Activated gamma-delta T cell (primary cell): Measurements from ENCODE around the gene SPRTN.

Experiments used
- DNase-seq: peaks from one replicate; lab custom pipeline; 2025; lab: John Stamatoyannopoulos, UW

Gene SPRTN

DNA sequence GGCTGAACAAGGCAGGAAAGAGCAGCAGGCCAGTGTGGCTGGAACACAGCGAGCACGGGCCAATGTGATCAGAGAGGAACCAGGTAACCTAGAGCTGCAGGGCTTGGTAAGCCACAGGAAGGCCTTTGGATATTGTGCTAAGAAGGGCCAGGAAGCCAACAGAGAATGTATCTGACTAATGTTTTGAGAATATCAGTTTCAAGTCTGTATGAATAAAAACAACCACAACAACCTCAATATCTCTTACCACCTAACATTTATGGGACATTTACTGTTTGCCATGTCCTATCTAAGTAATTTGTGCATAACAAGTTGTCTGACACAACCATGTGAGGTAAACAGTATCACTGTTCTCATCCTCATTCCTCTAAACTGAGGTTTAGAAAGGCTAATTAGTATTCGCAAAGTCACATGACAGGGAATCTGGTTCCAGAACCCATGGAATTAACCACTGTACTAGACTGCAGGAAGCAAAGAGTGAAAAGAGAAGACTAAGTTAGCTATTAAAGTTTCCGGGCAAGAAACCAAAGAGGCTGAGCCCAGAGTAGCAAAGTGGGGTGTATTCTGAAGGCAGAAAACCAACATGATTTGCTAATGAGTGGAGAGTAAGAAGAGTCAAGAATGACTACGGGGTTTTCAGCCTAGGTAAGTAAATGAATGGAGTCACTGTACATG, 38.9 kb downstream of the SPRTN start:
- no peak for DNase-seq

DNA sequence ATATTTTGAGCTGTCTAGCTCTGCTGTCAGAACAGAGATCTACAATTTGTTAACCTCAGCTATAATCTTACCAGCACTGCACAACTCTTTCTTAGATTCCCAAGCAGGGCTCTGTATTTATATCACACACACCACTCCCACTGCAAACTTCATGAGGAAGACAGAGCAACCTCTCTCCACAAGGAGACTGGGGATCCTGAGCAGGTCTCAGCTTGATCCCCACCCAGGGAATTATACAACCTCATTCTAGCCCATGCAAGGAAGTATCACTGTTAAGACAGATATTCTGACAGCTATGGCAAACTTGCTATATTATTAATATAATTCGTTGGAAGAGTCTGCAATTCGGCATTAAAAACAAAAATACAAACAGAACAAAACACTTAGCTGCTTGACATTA, 43.6 kb downstream of the SPRTN start:
- DNase-seq: no peak

DNA sequence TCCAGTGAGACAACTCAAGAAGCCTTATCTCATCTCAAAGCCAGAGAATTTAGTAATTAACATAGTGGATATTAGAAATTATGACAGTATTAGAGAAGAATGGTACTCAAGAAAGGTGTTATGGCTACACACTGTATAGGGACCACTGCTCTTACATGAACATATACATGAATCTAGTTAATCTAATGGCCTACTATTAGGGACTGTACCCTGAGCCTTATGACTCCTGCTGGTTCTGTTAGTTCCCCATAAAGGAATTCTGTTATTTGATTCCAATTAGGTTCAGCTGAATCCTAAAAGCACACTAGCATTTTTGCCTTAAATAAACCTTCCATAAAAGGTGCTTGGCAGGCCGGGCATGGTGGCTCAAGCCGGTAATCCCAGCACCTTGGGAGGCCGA, 44.3 kb downstream of the SPRTN start:
- DNase-seq: no peak

DNA sequence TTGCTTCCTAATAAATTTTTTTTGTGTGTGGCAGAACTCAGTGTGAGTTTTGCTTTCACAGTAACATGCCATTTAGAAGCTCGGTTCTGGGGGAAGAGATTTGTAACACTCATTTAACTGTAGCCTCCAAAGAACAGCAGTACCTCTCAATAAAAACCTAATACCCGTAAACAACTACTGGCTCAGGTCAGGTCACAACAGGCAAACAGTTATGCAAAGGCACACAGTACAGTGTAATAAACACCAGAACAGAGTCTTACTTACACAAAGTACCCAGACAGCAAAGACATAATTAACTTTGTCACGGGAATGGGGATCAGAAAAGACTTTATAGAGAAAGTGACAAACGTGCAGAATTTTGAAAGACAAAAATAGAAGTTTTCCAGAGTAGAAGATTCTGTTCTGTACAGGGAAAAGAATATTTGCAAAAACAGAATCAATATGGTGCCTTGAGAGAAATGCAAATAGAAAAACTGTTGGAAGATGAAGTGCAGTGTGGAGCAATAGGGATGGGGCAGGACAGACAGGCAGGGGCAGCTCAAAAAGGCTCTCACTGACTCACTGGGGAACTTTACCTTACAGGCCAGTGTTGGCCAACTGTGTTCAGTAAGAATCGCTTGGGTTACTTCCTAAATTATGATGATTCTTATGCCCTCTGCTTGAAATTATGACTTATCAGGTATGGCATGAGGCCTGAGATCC, 45.2 kb downstream of the SPRTN start:
- no peak for DNase-seq

DNA sequence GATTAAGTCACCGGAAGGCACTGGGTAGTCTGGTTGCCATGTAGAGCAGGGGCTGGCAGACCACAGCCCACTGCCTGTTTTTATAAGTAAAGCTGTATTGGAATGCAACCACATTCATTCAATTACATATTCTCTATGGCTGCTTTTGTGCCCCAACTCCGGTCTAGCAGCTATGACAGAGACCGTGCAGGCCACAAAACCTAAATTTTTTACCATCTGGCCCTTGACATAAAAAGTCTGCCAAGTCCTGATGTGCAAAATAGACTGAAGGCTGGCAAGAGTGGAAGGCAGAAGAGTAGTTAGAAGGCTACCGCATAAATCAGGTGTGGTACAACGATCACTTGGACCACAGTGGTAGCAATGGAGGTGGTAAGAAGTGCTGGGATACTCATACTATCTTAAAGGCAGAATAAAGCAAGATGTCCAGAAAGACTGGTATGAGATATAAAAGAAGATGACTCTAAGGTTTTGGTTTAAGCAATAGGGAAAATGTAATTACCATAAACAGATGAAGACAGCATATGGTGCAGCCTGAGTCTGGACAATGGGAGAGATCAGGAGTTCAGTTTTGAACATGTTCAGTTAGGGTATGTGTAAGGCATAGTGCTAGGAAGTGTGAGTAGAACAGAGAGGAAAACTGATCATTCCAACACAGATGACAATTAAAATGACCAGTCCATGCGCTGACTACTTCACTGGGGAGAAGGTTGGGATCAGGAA, 46.8 kb downstream of the SPRTN start:
- no peak for DNase-seq

DNA sequence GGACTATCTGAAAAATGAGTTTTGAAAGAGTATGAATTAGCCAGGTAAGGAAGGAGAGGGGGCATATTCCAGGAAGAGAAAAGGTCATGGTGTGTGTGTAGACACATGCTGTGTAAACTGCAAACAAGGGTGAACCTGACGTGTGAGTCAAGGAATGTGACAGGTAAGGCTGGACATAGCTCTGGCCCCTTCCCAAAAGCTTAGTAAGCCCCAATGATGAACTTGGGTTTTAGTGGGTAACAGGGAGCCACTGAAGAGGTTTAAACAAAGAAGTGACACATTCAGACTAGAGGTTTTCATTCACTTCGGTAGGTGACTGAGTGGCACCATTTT, 47.3 kb downstream of the SPRTN start:
- no peak for DNase-seq

DNA sequence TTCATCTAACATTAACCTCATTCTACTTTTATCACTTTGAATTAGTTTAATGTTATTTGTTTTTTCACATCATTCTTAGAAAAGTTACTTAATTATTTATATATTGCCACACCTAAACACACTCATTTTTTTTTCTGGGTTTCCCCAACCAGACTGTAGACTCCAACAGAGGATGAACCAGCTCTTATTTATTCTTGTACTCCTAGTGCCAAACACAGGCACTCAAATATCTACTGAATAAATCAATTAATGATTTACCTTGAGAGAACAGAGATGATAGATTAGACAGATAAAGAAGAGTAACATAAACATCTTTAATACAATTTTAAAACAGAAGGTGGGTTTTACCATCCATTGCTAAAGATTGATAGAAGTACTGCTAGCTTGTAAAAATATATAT, 48.4 kb downstream of the SPRTN start:
- DNase-seq: no peak

DNA sequence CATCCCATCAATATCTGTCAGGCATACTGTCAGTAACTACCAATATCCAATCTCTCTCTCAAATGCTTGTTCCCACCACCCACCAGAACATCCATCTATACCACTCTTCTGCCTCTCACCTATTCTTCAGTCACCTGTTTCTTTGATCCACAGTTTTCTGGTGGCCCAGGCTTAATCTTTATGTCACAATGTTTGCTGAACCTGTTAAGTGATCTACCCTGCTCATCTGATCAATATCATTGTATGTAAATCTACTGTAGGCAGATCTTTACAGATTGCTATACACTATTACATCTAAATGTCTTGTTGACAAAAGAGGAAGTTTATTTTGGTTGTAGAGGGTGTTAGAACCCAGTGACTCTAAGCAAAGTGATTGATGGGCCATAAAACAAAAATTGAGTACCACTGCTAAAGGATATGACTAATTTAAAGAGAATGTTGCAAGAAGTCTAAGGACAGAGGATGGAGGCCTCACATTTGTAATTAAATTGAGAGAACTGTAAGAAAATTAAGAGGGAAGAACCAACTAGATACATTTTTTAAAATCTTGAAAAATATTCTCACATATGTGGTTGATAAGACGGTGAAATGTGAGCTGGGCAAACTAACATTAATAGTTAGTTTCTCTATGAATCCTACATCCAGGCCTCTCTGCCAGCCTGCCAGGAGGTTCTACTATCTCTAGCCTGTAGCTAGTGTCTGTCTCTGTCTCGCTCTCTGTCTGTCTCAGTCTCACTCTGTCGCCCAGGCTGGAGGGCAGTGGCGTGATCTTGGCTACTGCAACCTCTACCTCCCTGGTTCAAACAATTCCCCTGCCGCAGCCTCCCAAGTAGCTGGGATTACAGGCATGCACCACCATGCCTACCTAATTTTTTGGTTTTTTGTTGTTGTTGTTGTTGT, 49.9 kb downstream of the SPRTN start:
- DNase-seq: no peak

DNA sequence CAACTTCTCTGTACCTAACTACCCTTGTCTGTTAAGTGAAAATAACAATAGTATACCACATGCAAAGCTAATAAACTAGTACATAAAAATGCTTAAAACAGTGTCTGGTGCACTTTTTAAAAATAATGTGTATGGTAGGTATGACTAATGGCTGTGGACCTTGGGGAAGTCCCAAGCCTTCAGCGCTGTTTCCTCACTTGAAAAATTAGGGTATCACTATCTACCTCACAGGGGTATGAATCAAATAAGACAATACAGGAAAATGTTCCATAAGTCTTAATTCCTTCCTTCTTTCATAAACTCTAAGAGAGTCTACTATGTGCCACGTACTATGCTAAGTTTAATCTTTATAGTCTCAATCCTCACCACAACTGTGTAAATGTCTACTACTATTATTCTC, 52.0 kb downstream of the SPRTN start:
- no peak for DNase-seq

DNA sequence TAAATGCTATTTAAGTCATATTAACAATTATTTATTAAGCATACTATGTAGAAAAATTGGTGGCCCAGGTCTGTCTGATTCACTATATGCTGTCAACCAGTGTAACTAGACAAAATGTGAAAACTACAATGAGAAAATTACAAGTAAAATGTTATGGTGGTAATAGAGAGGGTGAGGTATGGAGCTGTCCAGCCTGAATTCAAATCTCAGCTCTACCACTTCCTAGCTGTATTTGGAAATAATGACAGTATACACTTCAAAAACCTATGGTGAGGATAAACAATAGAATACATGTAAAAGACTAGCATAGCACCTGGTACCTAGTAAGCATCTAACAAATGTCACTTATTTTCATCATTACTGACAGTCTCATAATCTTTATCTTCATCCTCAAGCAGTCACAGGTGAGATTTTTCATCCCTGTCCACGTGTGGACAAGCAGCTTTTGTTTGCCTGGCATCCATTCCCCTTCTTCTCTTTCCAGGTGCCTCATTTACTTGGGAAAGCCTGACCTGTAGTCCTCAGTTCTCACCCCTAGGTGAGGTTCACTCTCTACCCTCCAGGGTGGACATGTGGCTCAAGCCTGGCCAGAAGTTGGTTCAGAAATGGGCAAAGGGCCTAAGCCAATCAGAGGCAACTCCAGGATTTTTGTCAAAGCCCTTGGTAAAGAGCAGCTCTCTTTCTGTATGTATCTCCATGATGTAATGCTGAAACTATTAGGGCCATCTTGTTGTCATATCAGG, 54.5 kb downstream of the SPRTN start:
- DNase-seq: no peak

DNA sequence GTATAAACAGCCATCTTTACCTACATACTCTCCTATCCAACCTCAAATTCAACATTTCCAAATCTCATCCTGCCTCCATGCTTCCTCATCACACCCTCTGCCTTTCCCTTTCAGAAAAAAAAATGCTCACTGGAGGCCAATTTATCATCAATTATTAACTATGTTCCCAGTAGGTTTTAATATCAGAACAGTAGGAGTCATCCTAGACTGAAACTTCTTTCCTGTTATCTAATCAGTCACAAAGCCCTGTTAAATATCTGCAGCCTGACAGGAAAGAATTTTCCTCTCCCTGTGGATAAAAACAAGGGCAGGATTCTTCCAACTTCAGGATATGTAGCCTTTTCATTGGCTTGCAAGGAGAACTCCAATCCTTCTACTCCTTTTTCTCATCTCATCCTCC, 55.6 kb downstream of the SPRTN start:
- DNase-seq: no peak

DNA sequence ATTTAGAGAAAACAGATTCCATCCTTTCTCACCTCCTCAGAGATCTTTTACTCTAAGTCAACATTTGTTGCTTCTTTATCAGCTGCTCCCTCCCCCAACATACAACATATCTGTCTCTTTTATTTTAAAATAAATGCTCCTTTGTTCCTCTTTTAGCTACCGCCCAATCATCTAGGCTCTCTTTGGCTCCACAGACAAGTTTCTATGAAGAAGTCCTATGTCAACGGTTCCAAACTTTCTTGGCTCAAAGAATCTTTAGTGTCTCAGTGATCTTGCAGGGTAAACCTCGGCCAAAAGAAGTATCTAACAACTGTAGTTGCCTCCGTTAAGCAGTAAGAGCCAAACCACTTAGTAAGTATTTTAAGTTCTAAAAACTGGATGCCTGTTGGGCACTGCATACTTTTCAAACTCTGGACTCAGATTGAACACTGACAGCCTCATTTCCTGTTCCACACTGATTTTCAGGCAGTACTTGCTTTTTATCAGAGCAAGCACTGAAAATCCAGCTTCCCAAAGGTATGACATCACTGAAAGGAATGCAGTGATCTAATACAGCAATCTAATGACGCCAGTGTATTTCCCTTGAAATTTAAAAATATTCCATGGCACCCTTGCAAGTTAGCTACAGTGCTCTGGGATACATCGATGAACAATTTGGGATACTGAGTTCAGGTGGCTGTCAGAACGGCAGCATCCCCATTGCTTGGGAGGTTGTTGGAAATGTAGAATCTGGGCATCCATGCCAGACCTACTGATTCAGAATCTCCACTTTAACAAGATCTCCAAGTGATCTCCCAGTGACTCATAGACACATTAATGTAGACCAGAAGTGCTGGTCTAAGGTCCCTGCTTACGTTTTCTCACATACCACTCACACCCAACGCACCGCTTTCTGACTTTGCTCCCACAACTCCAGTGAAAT, 57.2 kb downstream of the SPRTN start:
- DNase-seq: no peak

DNA sequence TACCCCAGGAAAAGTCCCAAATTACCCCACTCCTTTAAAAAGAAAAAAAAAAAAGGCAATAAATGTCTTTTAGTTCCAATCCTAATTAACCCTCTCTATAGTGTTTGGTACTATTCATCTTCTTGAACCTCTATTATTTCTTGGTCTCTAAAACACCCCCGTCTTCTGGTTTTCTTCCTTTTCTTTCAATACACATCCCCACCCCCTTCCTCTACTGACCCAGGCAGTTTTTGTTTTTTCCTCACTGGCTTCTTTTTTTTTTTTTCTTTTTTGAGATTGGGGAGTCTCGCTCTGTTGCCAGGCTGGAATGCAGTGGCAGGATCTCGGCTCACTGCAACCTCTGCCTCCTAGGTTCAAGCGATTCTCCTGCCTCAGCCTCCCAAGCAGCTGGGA, 57.9 kb downstream of the SPRTN start:
- DNase-seq: no peak

DNA sequence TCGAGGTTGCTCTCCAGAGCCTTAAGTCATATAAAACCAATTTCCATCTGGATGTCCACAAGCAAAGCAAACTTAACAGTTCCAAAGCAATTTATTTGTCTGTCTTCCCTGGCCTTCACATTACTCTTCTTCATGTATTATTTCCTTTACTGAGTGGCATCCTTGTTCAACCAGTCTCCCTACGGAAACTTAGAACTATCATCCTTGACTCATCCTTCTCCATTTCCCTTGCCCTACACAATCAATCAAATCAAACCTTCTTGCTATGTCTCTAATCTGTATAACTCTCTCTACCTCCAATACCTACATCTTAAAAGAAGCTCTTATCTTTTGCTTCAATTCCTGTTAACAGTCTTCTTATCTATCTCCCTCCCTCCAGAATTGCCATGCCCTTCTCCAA, 58.5 kb downstream of the SPRTN start:
- DNase-seq: no peak

DNA sequence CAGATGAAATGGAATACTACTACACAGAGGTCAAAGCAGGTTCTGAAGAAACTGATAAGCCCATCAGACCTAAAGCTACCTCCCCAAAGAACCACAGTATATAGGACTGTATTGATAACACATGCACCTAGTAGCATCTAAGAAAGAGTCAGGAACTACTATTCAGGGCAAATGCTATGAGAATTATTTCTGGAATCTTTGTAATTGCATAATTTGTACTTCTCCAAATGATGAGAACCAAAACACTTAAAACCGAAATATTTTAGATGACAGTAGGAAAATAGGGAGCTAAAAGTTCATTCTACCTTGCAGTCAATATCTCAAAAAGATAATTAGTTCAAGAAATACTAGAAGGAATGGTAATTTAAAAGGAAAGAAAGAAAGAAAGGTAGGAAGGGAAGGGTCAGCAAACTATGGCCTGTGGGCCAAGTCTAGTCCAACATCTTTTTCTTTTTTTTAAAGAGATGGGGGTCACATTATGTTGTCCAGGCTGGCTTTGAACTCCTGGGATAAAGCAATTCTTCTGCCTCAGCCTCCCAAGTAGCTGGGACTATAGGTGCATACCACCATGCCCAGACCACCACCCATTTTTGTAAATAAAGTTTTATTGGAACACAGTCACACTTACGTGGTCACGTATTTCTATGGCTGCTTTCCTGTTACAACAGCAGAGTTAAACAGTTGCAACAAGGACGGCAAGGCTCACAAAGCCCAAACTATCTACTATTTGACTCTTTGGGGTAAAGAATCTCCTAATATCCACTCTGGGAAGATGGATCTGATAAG, 60.0 kb downstream of the SPRTN start:
- no peak for DNase-seq

DNA sequence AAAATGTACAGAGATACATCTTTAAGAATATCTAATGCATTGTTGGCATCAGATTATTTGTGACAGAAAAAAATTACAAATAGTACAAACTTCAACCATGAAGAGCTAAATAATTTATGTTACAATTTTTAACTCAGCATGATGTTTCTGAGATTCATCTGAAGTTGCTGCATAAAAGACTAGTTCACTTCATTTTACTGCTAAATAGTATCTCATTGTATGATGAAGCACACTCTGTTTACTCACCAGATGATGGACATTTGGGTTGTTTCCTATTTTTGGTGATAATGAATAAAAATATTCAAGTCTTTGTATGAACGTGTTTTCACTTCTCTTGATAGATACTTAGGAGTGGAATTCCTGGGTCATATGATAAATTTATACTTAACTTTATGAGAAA, 63.4 kb downstream of the SPRTN start:
- DNase-seq: no peak

DNA sequence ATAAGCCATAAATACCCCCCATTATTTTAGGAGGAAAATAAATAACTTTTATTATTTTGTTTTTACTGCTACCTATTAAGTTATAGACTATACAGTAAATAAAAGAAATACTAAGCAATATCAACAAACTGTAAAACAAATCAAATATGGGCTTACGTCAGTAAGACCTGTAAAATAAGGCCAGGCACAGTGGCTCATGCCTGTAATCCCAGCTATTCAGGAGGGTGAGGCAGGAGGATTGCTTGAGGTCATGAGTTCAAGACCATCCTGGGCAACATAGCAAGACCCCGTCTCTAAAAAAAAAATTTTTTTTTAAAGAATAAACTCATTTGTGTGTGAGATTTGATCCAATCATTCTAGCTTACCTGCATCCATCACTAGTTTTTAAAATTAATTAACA, 66.2 kb downstream of the SPRTN start:
- DNase-seq: no peak
